GM18502 (cell line): ENCODE results near the gene PCSK4.

Experiments used
- ATAC-seq: cut with Tn5 transposase; IDR thresholded peaks from one replicate; pipeline ENCODE4 v1.9.1; 2021; ENCODE audit warnings: mild to moderate bottlenecking; ENCODE audit not compliant: unreplicated experiment, poor library complexity

The PCSK4 gene

DNA sequence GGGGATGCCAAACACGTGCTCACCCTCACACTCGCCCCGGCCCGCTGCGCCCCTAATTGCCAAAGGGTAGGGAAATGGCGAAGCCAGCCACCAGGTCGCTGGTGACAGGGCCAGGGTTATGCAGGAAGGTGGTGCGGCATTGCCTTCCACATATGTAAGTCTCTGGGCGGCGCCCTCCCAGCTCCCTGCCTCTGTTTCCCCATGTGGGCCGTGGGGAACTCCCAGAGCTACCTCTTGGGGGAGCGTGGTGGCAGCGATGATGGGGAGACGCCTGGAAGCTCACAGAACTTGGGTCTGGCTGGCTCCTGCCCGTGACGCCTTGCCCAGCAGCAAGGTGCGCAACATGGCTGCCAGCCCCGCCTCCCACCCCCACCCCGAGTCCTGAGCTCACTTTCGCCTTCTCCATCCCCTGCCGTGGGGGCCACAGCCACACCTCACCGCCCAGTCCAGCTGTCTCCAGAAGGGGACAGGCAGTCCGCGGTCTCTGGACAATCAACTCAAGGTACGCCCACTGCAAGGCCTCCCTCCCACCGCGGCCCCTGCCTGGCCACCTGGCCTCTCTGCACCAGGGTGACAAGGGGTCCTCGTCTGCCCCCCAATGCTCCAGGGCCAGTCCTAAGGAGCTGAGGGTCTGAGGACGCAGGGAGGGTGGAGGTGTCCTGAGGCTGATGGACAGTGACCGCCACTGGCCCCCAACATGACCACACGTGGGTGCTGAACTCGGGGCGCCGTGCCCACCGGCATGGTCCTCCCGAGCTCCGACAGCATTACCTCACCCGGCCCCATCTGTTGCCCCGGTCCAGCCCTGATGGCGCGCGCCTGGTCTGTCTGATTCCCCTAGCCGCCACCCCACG lies 17.7 kb downstream of the PCSK4 start:
- no peak for ATAC-seq

DNA sequence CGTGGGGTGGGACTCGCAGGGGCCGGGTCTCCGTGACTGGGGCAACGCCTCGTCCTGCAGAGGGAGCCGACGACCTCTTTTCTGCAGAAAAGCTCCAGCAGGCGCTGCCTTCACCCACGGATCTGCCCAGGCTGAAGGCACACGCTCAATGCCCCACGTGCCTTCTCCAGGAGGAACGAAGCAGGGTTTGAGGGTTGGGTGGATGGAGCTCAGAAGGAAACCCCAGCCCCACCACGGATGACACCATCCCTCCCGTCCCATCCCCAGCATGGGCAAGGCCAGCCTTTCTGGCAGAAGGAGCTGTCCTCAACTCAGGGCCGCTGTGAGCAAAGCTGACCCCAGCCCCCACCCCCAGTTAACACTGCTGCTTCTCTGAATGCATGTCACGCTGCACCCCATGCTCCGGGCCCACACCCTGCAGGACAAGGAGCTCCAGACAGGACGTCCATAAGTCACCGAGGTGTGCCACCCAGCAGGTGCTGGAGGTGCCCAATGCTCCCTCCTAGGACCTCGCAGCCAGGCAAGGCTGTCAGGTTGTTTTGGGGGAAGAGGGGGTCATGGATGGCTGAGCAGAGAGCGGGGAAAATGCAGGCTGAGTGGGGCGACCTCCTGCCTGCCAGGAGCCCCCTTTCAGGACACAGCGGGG lies 18.5 kb downstream of the PCSK4 start:
- no peak for ATAC-seq

DNA sequence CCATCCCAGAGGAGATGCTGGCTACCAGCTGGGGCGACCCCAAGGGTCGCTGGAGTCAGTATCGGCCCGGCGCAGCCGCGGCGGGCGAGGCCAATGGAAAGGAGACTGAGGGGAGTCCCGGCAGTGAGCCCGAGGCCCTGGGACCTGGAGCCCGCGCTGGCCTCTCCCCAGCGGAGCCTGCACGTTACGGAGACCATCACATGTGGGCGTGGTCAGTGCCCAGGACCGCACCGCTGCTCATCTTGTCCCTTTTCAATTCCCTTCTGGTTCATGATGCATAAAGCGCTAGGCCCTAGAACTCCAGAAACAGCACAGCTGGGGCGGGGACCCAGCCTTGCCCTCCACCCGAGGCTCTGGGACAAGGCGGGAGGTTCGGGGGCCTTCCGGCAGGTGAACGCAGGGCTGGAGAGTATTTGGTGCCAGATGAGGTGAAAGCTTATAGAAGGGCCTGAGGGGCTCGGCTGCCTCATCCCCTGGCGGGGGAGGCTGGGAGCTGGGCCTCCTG lies 19.1 kb downstream of the PCSK4 start:
- ATAC-seq = no peak

- ATAC-seq = no peak
Observed at GRCh38 chr19:1470305-1471009, 19.7 kb downstream of the PCSK4 start.

DNA sequence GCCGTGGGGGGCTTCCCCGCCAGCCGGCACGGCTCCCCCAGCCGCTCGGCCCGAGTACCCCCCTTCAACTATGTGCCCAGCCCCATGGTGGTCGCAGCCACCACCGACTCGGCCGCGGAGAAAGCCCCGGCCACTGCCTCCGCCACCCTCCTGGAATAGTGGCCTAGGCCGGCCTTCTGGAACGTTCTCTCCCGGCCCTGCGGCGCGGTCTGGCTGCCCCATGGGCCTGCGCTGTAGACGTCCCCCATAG lies 20.2 kb downstream of the PCSK4 start:
- ATAC-seq = no peak

- no peak for ATAC-seq
Observed at GRCh38 chr19:1469255-1470054, 20.7 kb downstream of the PCSK4 start.

DNA sequence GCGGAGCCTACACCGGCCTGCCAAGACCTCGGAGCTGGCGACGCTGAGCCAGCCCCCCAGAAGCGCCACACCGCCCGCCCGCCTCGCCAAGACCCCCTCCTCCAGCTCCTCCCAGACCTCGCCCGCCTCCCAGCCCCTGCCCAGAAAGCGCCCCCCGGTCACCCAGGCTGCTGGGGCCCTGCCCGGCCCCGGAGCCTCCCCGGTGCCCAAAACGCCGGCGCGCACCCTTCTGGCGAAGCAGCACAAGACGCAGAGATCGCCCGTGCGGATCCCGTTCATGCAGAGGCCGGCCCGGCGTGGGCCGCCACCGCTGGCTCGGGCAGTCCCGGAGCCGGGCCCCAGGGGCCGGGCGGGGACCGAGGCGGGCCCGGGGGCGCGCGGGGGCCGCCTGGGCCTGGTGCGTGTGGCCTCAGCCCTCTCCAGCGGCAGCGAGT lies 21.3 kb downstream of the PCSK4 start:
- ATAC-seq = no peak

DNA sequence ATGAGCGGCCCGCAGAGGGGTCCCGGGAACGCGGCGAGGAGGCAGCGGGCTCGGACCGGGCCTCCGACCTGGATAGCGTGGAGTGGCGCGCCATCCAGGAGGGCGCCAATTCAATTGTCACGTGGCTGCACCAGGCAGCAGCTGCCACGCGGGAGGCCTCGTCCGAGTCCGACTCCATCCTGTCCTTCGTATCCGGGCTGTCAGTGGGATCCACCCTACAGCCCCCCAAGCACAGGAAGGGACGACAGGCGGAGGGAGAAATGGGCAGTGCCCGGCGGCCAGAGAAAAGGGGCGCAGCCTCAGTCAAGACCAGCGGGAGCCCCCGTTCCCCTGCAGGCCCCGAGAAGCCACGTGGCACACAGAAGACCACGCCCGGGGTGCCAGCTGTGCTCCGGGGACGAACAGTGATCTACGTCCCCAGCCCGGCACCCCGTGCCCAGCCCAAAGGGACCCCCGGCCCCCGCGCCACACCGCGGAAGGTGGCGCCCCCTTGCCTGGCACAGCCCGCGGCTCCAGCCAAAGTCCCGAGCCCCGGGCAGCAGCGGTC lies 21.8 kb downstream of the PCSK4 start:
- ATAC-seq = no peak

DNA sequence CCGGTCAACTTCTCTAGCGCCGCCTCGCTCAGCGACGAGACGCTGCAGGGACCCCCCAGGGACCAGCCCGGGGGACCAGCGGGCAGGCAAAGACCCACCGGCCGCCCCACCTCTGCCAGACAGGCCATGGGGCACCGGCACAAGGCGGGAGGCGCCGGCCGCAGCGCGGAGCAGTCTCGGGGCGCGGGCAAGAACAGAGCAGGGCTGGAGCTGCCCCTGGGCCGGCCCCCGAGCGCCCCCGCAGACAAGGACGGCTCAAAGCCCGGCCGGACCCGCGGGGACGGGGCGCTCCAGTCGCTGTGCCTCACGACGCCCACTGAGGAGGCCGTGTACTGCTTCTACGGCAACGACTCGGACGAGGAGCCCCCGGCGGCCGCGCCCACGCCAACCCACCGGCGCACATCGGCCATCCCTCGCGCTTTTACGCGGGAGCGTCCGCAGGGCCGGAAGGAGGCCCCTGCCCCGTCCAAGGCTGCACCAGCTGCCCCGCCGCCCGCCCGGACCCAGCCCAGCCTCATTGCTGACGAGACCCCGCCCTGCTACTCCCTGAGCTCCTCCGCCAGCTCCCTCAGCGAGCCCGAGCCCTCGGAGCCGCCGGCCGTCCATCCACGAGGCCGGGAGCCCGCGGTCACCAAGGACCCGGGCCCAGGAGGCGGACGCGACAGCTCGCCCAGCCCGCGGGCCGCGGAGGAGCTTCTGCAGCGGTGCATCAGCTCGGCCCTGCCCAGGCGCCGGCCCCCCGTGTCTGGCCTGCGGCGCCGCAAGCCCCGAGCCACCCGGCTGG lies 22.5 kb downstream of the PCSK4 start:
- no peak for ATAC-seq

GRCh38 chr19:1467215-1467489 lies 23.0 kb downstream of the PCSK4 start:
- ATAC-seq = no peak

GRCh38 chr19:1466461-1467214 lies 23.5 kb downstream of the PCSK4 start:
- no peak for ATAC-seq

DNA sequence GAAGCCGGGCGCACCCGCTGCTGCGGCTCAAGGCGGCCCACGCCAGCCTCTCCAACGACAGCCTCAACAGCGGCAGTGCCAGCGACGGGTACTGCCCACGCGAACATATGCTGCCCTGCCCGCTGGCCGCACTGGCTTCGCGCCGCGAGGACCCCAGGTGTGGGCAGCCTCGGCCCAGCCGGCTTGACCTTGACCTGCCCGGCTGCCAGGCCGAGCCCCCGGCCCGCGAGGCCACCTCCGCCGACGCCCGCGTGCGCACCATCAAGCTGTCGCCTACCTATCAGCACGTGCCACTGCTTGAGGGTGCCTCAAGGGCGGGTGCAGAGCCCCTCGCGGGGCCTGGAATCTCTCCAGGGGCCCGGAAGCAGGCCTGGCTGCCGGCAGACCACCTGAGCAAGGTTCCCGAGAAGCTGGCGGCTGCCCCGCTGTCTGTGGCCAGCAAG lies 24.1 kb downstream of the PCSK4 start:
- ATAC-seq = no peak

GRCh38 chr19:1465191-1466016 lies 24.7 kb downstream of the PCSK4 start:
- no peak for ATAC-seq

DNA sequence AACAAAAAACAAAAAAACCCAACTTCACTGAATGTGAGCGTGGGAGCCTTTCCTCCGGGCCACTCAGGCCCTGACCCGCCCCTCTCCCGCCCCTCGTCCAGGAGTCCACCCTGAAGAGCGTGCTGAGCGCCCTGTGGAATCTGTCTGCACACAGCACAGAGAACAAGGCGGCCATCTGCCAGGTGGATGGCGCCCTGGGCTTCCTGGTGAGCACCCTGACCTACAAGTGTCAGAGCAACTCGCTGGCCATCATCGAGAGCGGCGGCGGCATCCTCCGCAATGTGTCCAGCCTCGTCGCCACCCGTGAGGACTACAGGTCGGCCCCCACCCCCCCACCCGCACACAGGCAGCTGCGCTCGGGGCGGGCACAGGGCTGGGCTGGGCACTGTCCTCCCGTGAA lies 28.3 kb downstream of the PCSK4 start:
- ATAC-seq = no peak

- no peak for ATAC-seq
Observed at GRCh38 chr19:1460033-1460995, 29.8 kb downstream of the PCSK4 start.

DNA sequence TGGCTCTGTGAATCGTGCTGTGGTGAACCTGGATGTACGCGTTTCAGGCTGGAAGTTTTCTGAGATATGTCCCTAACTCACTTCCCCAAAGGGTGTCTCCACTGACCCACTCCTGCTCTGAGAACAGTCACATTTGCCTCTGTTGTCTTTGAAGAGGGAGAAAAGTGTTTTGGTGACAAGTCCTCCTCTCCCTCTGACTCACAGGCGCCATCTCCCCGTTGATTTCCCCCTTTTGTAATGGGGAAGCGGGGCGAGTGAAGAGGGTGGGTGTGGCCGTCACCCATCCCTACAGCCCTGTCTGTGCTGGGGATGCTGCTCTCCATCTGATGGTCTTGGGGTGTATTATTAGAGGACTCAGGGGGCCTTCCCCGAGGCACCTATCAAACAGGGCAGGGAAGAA lies 30.7 kb downstream of the PCSK4 start:
- ATAC-seq = no peak

DNA sequence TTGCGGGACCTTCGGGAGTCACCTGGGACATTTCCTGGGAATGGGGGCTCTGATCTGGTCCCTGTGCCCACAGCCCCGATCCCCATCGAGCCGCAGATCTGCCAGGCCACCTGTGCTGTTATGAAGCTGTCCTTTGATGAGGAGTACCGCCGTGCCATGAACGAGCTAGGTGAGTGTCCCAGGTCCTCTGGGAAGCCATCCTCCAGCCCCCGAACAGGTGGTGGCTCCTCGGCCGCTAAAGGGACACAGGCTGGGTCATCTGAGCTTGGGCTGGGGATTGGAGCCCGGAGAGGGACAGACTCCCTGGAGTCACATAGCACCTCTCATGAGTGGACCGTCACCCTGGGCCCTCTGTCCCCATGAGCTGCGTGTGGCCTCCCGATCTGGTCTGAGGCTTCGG lies 32.3 kb downstream of the PCSK4 start:
- ATAC-seq = no peak
